Neural progenitor cell (in vitro differentiated cells): ENCODE results near the gene KIAA0040. TPM values are rescaled to one million over a fixed set of nuclear protein-coding genes. Genes with fewer than 3 reads are reported as not detected.

ENCODE experiments used
- DNase-seq: peaks from one replicate; pipeline ENCODE4 v3.0.0-alpha.2; 2016; ENCODE audit warnings: low spot score
- H2AFZ ChIP-seq: fragments of 200-600 bp; sonication (generic); replicated peaks from 2 replicates; pipeline ENCODE4 v1.6.1; 2016; ENCODE audit warnings: antibody characterized with exemption
- H3F3A ChIP-seq: fragments of 200-600 bp; sonication (generic); 2 replicates; pipeline ENCODE4 v1.6.1; 2016; ENCODE audit warnings: antibody characterized with exemption, low read depth
- H3K27ac ChIP-seq: fragments of 200-600 bp; sonication (generic); 2 replicates; pipeline ENCODE4 v1.5.1; 2016; ENCODE audit warnings: mild to moderate bottlenecking
- H3K27me3 ChIP-seq: fragments of 200-600 bp; sonication (generic); 2 replicates; pipeline ENCODE4 v1.6.1; 2016; ENCODE audit warnings: mild to moderate bottlenecking, moderate library complexity
- H3K36me3 ChIP-seq: fragments of 200-600 bp; sonication (generic); 2 replicates; pipeline ENCODE4 v1.5.1; 2016
- H3K4me1 ChIP-seq: fragments of 200-600 bp; sonication (generic); 2 replicates; pipeline ENCODE4 v1.6.1; 2016; ENCODE audit warnings: mixed run types
- H3K4me2 ChIP-seq: fragments of 200-600 bp; sonication (generic); 2 replicates; pipeline ENCODE4 v1.6.1; 2016
- H3K4me3 ChIP-seq: fragments of 200-600 bp; sonication (generic); 2 replicates; pipeline ENCODE4 v1.5.1; 2016
- H3K79me2 ChIP-seq: fragments of 200-600 bp; sonication (generic); 2 replicates; pipeline ENCODE4 v1.6.1; 2016; ENCODE audit warnings: low read depth
- H3K9ac ChIP-seq: fragments of 200-600 bp; sonication (generic); 2 replicates; pipeline ENCODE4 v1.6.1; 2016
- H3K9me3 ChIP-seq: fragments of 200-600 bp; sonication (generic); 2 replicates; pipeline ENCODE4 v1.5.1; 2016; ENCODE audit warnings: low read depth
- H4K20me1 ChIP-seq: fragments of 200-600 bp; sonication (generic); 2 replicates; pipeline ENCODE4 v1.6.1; 2016; ENCODE audit warnings: low read depth
- H3K27ac Mint-ChIP-seq: 3 replicates; pipeline ENCODE4 v1.8.0; 2021; ENCODE audit warnings: mixed read lengths
- H3K27me3 Mint-ChIP-seq: 2 replicates; pipeline ENCODE4 v1.8.0; 2022; ENCODE audit warnings: low read depth, mild to moderate bottlenecking, inconsistent platforms, moderate library complexity, mixed read lengths; ENCODE audit not compliant: insufficient read depth
- H3K36me3 Mint-ChIP-seq: 3 replicates; pipeline ENCODE4 v1.8.0; 2021; ENCODE audit warnings: mixed read lengths
- H3K4me1 Mint-ChIP-seq: 3 replicates; pipeline ENCODE4 v1.8.0; 2021; ENCODE audit warnings: mixed read lengths
- H3K4me3 Mint-ChIP-seq: 3 replicates; pipeline ENCODE4 v1.8.0; 2021; ENCODE audit warnings: mild to moderate bottlenecking, moderate library complexity, mixed read lengths
- H3K9me3 Mint-ChIP-seq: 3 replicates; pipeline ENCODE4 v1.8.0; 2020; ENCODE audit warnings: mixed read lengths
- EZH2 ChIP-seq: fragments of 200-600 bp; sonication (generic); IDR thresholded peaks from 2 replicates; pipeline ENCODE4 v1.6.1; 2017; ENCODE audit warnings: antibody characterized with exemption, mild to moderate bottlenecking, moderate library complexity
- EZH2phosphoT487 ChIP-seq: fragments of 200-600 bp; sonication (generic); IDR thresholded peaks from 2 replicates; pipeline ENCODE4 v1.6.1; 2017; ENCODE audit warnings: antibody characterized with exemption
- total RNA-seq: library from RNA; depleted of rRNA; stranded (reverse); fragments of >200 nt; gene quantifications from 2 replicates; pipeline ENCODE4 v1.2.3, GENCODE V29; 2015; ENCODE audit warnings: low replicate concordance
- TF ChIP-seq, protein P1 (sequence below): fragments of 200-600 bp; sonication (generic); IDR thresholded peaks from 2 replicates; pipeline ENCODE4 v1.5.1; 2017; ENCODE audit warnings: antibody characterized with exemption, mild to moderate bottlenecking

Gene KIAA0040
- total RNA-seq, 1 donor from 2014 or later, result not detected

DNA sequence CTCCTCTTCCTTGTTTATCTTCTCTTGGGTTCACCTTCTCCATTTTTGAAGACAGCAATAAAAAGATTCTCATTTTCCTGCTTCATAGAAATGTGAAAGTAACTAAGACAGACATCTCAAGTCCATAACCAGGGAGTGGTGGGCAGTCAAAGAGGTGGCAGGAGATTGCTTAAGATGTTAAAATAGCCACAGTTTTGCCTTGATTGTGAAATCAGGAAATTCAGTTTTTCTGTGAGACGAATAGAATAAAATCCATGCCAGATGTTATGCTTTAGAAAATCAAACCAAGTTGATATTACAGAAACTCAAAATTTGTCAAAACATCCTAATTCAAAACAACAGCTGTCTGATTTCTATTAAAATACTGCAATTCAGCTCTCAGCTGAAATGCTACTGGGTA, 67.7 kb downstream of the KIAA0040 start:
- Mint-ChIP-seq H3K27ac (peak overlapping the region; percentile 2), H3K27me3 (peaks cover 3% of the 10 kb centered on the region), H3K4me1 (peaks cover 4% of the 10 kb centered on the region), H3K9me3 (no peaks in the 10 kb centered on the region), H3K36me3 (no peaks in the 10 kb centered on the region), H3K4me3 (no peak overlapping the region)
- no peak for DNase-seq
- H3K4me1 ChIP-seq, result peaks cover 6% of the 10 kb centered on the region
- no peak overlapping the region for H3K9ac ChIP-seq
- peaks cover 33% of the 10 kb centered on the region for H3K27me3 ChIP-seq
- peaks cover 6% of the 10 kb centered on the region for H4K20me1 ChIP-seq
- TF ChIP-seq, protein P1, sequence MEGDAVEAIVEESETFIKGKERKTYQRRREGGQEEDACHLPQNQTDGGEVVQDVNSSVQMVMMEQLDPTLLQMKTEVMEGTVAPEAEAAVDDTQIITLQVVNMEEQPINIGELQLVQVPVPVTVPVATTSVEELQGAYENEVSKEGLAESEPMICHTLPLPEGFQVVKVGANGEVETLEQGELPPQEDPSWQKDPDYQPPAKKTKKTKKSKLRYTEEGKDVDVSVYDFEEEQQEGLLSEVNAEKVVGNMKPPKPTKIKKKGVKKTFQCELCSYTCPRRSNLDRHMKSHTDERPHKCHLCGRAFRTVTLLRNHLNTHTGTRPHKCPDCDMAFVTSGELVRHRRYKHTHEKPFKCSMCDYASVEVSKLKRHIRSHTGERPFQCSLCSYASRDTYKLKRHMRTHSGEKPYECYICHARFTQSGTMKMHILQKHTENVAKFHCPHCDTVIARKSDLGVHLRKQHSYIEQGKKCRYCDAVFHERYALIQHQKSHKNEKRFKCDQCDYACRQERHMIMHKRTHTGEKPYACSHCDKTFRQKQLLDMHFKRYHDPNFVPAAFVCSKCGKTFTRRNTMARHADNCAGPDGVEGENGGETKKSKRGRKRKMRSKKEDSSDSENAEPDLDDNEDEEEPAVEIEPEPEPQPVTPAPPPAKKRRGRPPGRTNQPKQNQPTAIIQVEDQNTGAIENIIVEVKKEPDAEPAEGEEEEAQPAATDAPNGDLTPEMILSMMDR, result no peak
- TF ChIP-seq EZH2phosphoT487 (no peak), EZH2 (no peak)
- H3K4me3 ChIP-seq, result no peak overlapping the region
- H3K4me2 ChIP-seq, result no peak overlapping the region
- peak overlapping the region; percentile 7 for H2AFZ ChIP-seq
- H3K27ac ChIP-seq, result no peak overlapping the region
- no peaks in the 10 kb centered on the region for H3K9me3 ChIP-seq
- H3F3A ChIP-seq, result peaks cover 9% of the 10 kb centered on the region
- H3K79me2 ChIP-seq, result no peaks in the 10 kb centered on the region
- H3K36me3 ChIP-seq, result no peaks in the 10 kb centered on the region

DNA sequence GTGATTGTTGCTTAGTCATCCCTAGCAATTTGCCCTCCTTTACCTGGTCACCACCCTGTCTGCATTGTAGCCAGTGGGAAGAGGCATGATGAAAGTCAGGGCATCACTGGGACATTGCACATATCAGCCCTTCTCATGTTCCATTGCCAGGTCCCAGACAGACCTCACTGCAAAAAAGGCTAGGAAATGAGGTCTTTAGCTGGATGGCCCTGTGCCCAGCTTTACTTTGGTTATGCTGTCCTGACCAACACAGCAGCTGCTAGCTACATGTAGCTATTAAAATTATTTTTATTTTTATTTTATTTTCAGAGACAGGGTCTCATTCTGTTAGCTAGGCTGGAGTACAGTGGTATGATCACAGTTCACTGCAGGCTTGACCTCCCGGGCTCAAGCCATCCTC, 72.1 kb downstream of the KIAA0040 start:
- no peak for TF ChIP-seq EZH2
- TF ChIP-seq, protein P1, result no peak
- no peak for TF ChIP-seq EZH2phosphoT487
- Mint-ChIP-seq H3K36me3 (no peaks in the 10 kb centered on the region), H3K4me3 (no peak overlapping the region), H3K9me3 (no peaks in the 10 kb centered on the region), H3K27ac (no peak overlapping the region), H3K27me3 (peaks cover 5% of the 10 kb centered on the region), H3K4me1 (no peaks in the 10 kb centered on the region)
- H3K4me3 ChIP-seq, result no peak overlapping the region
- DNase-seq, result no peak
- no peak overlapping the region for H3K4me2 ChIP-seq
- no peaks in the 10 kb centered on the region for H3F3A ChIP-seq
- no peak overlapping the region for H3K9ac ChIP-seq
- no peaks in the 10 kb centered on the region for H3K36me3 ChIP-seq
- H3K27me3 ChIP-seq, result no peaks in the 10 kb centered on the region
- H4K20me1 ChIP-seq, result no peaks in the 10 kb centered on the region
- H2AFZ ChIP-seq, result no peak overlapping the region
- no peak overlapping the region for H3K27ac ChIP-seq
- no peaks in the 10 kb centered on the region for H3K79me2 ChIP-seq
- H3K4me1 ChIP-seq, result no peaks in the 10 kb centered on the region
- no peaks in the 10 kb centered on the region for H3K9me3 ChIP-seq

- Mint-ChIP-seq H3K9me3 (peaks cover 1% of the 10 kb centered on the region), H3K36me3 (no peaks in the 10 kb centered on the region), H3K27me3 (peaks cover 5% of the 10 kb centered on the region), H3K4me1 (no peaks in the 10 kb centered on the region), H3K4me3 (no peak overlapping the region), H3K27ac (no peak overlapping the region)
- Histone ChIP-seq H3K36me3 (no peaks in the 10 kb centered on the region), H3K27ac (no peak overlapping the region), H3K27me3 (no peaks in the 10 kb centered on the region), H3K79me2 (no peaks in the 10 kb centered on the region), H3K9me3 (no peaks in the 10 kb centered on the region), H3K4me2 (no peak overlapping the region), H4K20me1 (no peaks in the 10 kb centered on the region), H3K4me1 (no peaks in the 10 kb centered on the region), H3F3A (no peaks in the 10 kb centered on the region), H2AFZ (no peak overlapping the region), H3K4me3 (no peak overlapping the region), H3K9ac (no peak overlapping the region)
- DNase-seq, result no peak
- TF ChIP-seq, protein P1, result no peak
- no peak for TF ChIP-seq EZH2phosphoT487
- no peak for TF ChIP-seq EZH2
These were observed 73.9 kb downstream of the KIAA0040 start for GRCh38 chr1:175118375-175119367.
